ENCODE measurements around the gene ERBB2.

- TF ChIP-seq CTCF (IDR thresholded peaks at IDR 0.05) (no peak), POLR2A (IDR thresholded peaks at IDR 0.05) (no peak)
Measured at GRCh38 chr17:39757176-39757662, 57.4 kb downstream of the ERBB2 start.

All from right lobe of liver (tissue), 4 donors.